Endothelial cell (in vitro differentiated cells): Measurements from ENCODE around the gene ZNF362. TPM values are rescaled to one million over a fixed set of nuclear protein-coding genes. Genes with fewer than 3 reads are reported as not detected.
"Not testable (repeated sequence)": the region's sequence is repeated elsewhere in the genome, so short reads cannot be mapped to it uniquely, and the experiment has no call there.

Experiments used
- DNase-seq: peaks from one replicate; pipeline ENCODE4 v3.0.0; 2021; ENCODE audit warnings: low spot score
- H3K27ac Mint-ChIP-seq: one replicate; pipeline ENCODE4 v1.8.0; 2021; ENCODE audit warnings: mixed read lengths, inconsistent platforms; ENCODE audit not compliant: unreplicated experiment
- H3K27me3 Mint-ChIP-seq: one replicate; pipeline ENCODE4 v1.8.0; 2021; ENCODE audit warnings: mild to moderate bottlenecking, moderate library complexity, mixed read lengths, inconsistent platforms; ENCODE audit not compliant: unreplicated experiment
- H3K36me3 Mint-ChIP-seq: one replicate; pipeline ENCODE4 v1.8.0; 2021; ENCODE audit warnings: mild to moderate bottlenecking, low read depth, mixed read lengths, inconsistent platforms; ENCODE audit not compliant: unreplicated experiment
- H3K4me1 Mint-ChIP-seq: one replicate; pipeline ENCODE4 v1.8.0; 2021; ENCODE audit warnings: mild to moderate bottlenecking, mixed read lengths, inconsistent platforms; ENCODE audit not compliant: unreplicated experiment
- H3K4me3 Mint-ChIP-seq: one replicate; pipeline ENCODE4 v1.8.0; 2021; ENCODE audit warnings: mild to moderate bottlenecking, mixed read lengths, inconsistent platforms; ENCODE audit not compliant: unreplicated experiment
- H3K9me3 Mint-ChIP-seq: one replicate; pipeline ENCODE4 v1.8.0; 2021; ENCODE audit warnings: mixed read lengths, inconsistent platforms; ENCODE audit not compliant: unreplicated experiment
- CTCF ChIP-seq: fragments of 200-600 bp; sonication (generic); IDR thresholded peaks from one replicate; pipeline ENCODE4 v1.5.0; 2021; ENCODE audit warnings: antibody characterized with exemption; ENCODE audit not compliant: unreplicated experiment
- total RNA-seq: library from RNA; stranded (reverse); fragmentation: NEBNext Ultra II Directional; extraction: Animal tissue kit (Norgen Biotek cat#: 25700); gene quantifications from one replicate; pipeline ENCODE4 v1.2.1, GENCODE V29; 2021; ENCODE audit not compliant: unreplicated experiment

ZNF362 gene
- total RNA-seq, 1 donor from 2014 or later, result 70.0 TPM

GRCh38 chr1:33236498-33236897, 19.8 kb upstream of the ZNF362 start:
- Mint-ChIP-seq H3K4me3 (no peak overlapping the region), H3K27me3 (peaks cover 2% of the 10 kb centered on the region), H3K4me1 (peaks cover 22% of the 10 kb centered on the region), H3K27ac (no peak overlapping the region), H3K36me3 (no peaks in the 10 kb centered on the region), H3K9me3 (no peaks in the 10 kb centered on the region)
- no peak for DNase-seq
- TF ChIP-seq CTCF, result no peak

- Mint-ChIP-seq H3K4me1 (peaks cover 22% of the 10 kb centered on the region), H3K27ac (no peak overlapping the region), H3K36me3 (no peaks in the 10 kb centered on the region), H3K4me3 (no peak overlapping the region), H3K27me3 (peaks cover 2% of the 10 kb centered on the region), H3K9me3 (no peaks in the 10 kb centered on the region)
- no peak for DNase-seq
- TF ChIP-seq CTCF, result no peak
These were observed 18.7 kb upstream of the ZNF362 start for GRCh38 chr1:33237579-33237978.

GRCh38 chr1:33238194-33238724, 18.0 kb upstream of the ZNF362 start:
- H3K27ac Mint-ChIP-seq, H3K27me3 Mint-ChIP-seq, DNase-seq, H3K4me3 Mint-ChIP-seq, H3K9me3 Mint-ChIP-seq, H3K36me3 Mint-ChIP-seq: not testable (repeated sequence)
- peaks cover 22% of the 10 kb centered on the region for H3K4me1 Mint-ChIP-seq

GRCh38 chr1:33239410-33239809, 16.9 kb upstream of the ZNF362 start:
- not testable (repeated sequence) for H3K36me3 Mint-ChIP-seq, DNase-seq, H3K9me3 Mint-ChIP-seq, H3K4me3 Mint-ChIP-seq, H3K27me3 Mint-ChIP-seq, H3K27ac Mint-ChIP-seq
- H3K4me1 Mint-ChIP-seq, result peaks cover 25% of the 10 kb centered on the region

- no peak for TF ChIP-seq CTCF
- no peak for DNase-seq
These were observed 14.4 kb upstream of the ZNF362 start for GRCh38 chr1:33241866-33242265.

GRCh38 chr1:33242652-33243051, 13.6 kb upstream of the ZNF362 start:
- DNase-seq, result no peak
- no peaks in the 10 kb centered on the region for H3K9me3 Mint-ChIP-seq
- H3K27me3 Mint-ChIP-seq, result peaks cover 2% of the 10 kb centered on the region
- TF ChIP-seq CTCF, result no peak
- H3K4me3 Mint-ChIP-seq, result no peak overlapping the region
- no peak overlapping the region for H3K27ac Mint-ChIP-seq
- H3K4me1 Mint-ChIP-seq, result peaks cover 10% of the 10 kb centered on the region
- H3K36me3 Mint-ChIP-seq, result no peaks in the 10 kb centered on the region

More at GRCh38 chr1:33241866-33242265, 14.4 kb upstream of the ZNF362 start:
- no peaks in the 10 kb centered on the region for H3K9me3 Mint-ChIP-seq
- no peaks in the 10 kb centered on the region for H3K36me3 Mint-ChIP-seq
- peaks cover 10% of the 10 kb centered on the region for H3K4me1 Mint-ChIP-seq
- H3K27me3 Mint-ChIP-seq, result peaks cover 1% of the 10 kb centered on the region
- H3K27ac Mint-ChIP-seq, result no peak overlapping the region
- H3K4me3 Mint-ChIP-seq, result no peak overlapping the region
